Fibroblast of mammary gland (primary cell): ENCODE data around the gene ZFPL1.
A peak's percentile ranks its signal among the peaks of the same experiment; 100 is the strongest.

Source experiments
- DNase-seq: peaks from one replicate; pipeline ENCODE4 v3.0.0-alpha.2; 2010; ENCODE audit warnings: low read depth
- H3K4me3 ChIP-seq: 2 replicates; pipeline ENCODE4 v1.5.1; 2011; ENCODE audit warnings: low read depth, mild to moderate bottlenecking, low read length, moderate library complexity; ENCODE audit not compliant: control insufficient read depth
- TF ChIP-seq, protein P1 (sequence below): conservative IDR thresholded peaks from 2 replicates; pipeline ENCODE4 v1.5.1; 2011; ENCODE audit warnings: low read depth, low read length, inconsistent platforms; ENCODE audit not compliant: control insufficient read depth, insufficient read depth

ZFPL1 gene

GRCh38 chr11:65107751-65108468 lies 23.9 kb downstream of the ZFPL1 start:
- TF ChIP-seq, protein P1, sequence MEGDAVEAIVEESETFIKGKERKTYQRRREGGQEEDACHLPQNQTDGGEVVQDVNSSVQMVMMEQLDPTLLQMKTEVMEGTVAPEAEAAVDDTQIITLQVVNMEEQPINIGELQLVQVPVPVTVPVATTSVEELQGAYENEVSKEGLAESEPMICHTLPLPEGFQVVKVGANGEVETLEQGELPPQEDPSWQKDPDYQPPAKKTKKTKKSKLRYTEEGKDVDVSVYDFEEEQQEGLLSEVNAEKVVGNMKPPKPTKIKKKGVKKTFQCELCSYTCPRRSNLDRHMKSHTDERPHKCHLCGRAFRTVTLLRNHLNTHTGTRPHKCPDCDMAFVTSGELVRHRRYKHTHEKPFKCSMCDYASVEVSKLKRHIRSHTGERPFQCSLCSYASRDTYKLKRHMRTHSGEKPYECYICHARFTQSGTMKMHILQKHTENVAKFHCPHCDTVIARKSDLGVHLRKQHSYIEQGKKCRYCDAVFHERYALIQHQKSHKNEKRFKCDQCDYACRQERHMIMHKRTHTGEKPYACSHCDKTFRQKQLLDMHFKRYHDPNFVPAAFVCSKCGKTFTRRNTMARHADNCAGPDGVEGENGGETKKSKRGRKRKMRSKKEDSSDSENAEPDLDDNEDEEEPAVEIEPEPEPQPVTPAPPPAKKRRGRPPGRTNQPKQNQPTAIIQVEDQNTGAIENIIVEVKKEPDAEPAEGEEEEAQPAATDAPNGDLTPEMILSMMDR, result no peak
- no peak overlapping the region for H3K4me3 ChIP-seq
- DNase-seq, result no peak

GRCh38 chr11:65108469-65109123 lies 24.6 kb downstream of the ZFPL1 start:
- TF ChIP-seq, protein P1, result no peak
- DNase-seq, result no peak
- no peak overlapping the region for H3K4me3 ChIP-seq

DNA sequence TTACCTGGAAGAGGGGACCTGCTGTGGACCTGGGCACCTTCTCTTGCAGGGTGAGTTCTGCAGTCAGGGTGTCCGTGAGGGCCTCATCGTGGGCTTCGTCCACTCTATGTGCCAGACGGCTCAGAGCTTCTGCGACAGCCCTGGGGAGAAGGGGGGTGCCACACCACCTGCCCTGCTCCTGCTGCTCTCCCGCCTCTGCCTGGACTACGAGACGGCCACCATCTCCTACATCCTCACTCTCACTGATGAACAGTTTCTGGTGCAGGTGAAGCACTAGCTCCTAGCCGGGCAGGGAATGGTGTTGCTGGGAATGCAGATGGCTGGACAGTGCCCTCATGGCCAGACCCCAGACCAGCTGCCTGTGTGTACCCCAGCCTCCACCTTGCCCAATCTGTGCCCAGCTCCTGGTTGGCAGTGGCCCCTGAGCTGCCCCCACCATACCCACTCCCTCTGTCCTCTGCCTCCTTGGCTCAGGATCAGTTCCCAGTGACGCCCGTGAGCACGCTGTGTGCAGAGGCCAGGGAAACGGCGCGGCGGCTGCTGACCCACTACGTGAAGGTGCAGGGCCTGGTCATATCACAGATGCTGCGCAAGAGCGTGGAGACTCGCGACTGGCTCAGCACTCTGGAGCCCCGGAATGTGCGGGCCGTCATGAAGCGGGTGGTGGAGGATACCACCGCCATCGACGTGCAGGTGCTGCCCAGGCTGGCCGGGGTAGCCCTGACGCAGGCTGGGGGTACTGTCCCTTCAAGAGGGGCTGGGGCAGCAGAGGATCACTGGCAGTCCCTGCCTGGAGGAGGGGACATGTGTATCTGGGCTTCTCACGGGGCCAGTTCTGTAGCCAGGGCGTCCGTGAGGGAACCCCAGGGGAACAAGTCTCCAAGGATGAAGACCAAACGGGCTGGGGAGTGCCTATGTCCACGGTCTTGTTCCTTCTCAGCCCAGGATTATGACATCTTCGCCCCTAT lies 25.5 kb downstream of the ZFPL1 start:
- H3K4me3 ChIP-seq, result no peak overlapping the region
- TF ChIP-seq, protein P1, result no peak
- DNase-seq, result no peak

GRCh38 chr11:65110354-65110861 lies 26.4 kb downstream of the ZFPL1 start:
- H3K4me3 ChIP-seq, result no peak overlapping the region
- TF ChIP-seq, protein P1, result peak; percentile 90
- peak; percentile 74 for DNase-seq

GRCh38 chr11:65111159-65111743 lies 27.2 kb downstream of the ZFPL1 start:
- TF ChIP-seq, protein P1, result no peak
- H3K4me3 ChIP-seq, result no peak overlapping the region

More at GRCh38 chr11:65111159-65111743, 27.2 kb downstream of the ZFPL1 start:
- no peak for DNase-seq
